Measurements from ENCODE around the gene NFAT5.
A peak's percentile ranks its signal among the peaks of the same experiment; 100 is the strongest.

The NFAT5 gene

DNA sequence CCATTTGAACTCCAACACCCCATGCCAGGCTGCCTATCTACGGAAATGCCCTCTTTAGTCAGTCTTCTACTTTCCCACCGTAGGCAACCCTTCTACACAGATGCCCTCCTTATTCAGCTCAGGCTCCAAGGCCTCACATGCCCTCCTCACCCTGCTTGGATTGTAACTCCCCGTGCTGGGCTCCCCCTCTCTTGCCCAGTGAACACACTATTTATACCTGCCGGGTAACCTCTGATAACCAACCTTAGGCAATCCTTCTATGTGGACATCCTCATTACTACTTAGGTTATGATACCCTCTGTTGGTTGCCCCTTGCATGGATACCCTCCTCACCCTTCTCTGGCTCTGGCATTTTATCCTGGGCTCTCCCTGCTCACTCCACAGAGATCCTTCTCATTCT is 50.3 kb downstream of the NFAT5 start:
- TF ChIP-seq, protein P1, sequence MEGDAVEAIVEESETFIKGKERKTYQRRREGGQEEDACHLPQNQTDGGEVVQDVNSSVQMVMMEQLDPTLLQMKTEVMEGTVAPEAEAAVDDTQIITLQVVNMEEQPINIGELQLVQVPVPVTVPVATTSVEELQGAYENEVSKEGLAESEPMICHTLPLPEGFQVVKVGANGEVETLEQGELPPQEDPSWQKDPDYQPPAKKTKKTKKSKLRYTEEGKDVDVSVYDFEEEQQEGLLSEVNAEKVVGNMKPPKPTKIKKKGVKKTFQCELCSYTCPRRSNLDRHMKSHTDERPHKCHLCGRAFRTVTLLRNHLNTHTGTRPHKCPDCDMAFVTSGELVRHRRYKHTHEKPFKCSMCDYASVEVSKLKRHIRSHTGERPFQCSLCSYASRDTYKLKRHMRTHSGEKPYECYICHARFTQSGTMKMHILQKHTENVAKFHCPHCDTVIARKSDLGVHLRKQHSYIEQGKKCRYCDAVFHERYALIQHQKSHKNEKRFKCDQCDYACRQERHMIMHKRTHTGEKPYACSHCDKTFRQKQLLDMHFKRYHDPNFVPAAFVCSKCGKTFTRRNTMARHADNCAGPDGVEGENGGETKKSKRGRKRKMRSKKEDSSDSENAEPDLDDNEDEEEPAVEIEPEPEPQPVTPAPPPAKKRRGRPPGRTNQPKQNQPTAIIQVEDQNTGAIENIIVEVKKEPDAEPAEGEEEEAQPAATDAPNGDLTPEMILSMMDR (conservative IDR thresholded peaks at IDR 0.05): no peak
- no peak overlapping the region for H3K27ac ChIP-seq

DNA sequence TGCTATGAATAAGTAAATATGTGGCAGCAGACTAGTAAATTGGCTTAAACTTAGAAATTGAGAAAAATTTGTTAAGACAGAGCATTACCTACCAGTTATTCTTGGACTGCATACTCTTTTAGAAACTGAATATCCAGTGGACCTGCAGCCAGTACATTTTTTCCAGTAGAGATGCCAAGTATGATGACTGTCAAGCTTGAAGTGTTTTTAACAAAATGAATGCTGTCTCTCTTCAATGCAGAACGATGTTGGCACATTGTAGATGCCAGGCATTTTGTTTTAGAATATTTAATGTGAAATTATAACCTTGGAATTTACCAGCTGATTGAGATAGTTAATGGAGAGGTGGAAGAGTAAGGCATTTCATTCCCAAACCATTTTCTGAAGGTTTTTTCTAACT is 52.5 kb downstream of the NFAT5 start:
- H3K27ac ChIP-seq: no peak overlapping the region
- TF ChIP-seq, protein P1 (conservative IDR thresholded peaks at IDR 0.05): no peak

DNA sequence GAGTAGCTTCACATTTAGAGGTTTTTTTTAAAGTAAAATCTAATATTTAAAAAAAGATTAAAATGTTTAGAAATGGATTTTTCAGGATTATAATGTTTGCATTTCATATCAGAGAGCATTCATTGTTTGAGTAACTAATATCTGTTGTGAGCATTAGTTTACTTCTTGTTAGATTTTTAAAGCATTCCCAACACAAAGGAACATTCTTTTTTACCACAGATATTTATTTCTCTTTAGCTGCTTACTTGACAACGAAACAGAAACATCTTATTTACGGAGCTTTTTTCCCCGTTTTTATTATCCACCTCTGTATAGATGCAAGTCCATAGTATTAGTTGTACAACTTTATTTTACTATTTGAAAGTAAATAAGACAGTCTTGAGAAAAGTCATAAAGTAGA is 53.0 kb downstream of the NFAT5 start:
- TF ChIP-seq, protein P1 (conservative IDR thresholded peaks at IDR 0.05): no peak
- no peak overlapping the region for H3K27ac ChIP-seq

DNA sequence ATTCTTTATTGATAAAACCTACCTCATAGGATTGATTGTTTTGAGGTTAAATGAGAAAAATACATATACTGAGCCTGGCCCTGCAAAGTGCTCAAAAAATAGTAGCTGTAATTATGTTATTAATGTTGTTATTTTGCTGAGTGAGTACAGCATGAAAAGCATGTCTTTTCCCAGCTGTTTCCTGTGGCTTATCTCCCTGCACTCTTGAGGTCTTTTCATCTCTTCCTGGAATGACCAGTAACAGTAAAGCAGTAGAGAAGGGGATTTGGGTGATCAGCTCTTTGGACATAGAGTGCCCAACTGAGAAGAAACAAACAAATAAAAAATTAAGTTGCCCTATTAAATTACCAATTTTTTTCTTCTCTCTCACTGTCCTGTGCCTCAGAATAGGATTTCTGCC is 53.7 kb downstream of the NFAT5 start:
- H3K27ac ChIP-seq: peak overlapping the region; percentile 9; the same call in 1 of the 2 replicates
- TF ChIP-seq, protein P1 (conservative IDR thresholded peaks at IDR 0.05): no peak

DNA sequence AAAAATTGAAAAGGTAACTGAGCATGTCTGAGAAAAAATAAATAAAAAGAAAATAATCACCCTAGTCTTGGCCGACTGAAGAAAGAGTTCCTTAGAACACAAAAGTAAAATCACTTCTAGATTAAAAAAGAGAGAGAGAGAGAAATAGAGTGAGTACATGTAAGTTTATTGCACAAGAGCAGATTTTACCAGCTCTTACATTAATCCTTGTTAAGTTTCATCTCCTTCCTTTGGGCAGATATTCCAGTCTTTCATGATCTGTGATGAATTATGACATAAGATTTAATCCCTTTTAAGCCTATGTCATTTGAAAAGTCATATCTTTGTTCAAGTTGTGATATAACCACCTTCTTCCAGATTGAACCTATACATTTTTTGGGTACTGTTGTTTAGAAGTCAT is 54.8 kb downstream of the NFAT5 start:
- TF ChIP-seq, protein P1 (conservative IDR thresholded peaks at IDR 0.05): no peak
- H3K27ac ChIP-seq: peak overlapping the region; percentile 11; the same call in 1 of the 2 replicates

DNA sequence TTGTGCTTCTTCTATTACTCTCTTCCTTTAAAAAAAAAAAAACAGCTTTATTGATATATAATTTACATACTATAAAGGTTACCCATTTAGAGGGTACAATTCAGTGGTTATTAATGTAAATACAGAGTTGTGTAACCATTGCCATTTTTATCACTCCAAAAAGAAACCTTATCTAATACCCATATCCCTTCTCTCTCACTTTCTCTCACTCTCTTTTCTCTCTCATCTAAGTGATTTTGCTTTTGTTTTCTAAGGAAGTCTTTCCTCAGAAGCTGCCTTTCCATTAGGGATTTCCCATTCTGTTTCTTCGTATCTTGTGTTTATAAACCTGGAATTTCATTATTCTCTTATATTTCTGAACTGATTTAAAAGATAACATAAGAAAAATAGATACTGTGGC is 55.5 kb downstream of the NFAT5 start:
- TF ChIP-seq, protein P1 (conservative IDR thresholded peaks at IDR 0.05): no peak
- peak overlapping the region; percentile 11; the same call in 1 of the 2 replicates for H3K27ac ChIP-seq

DNA sequence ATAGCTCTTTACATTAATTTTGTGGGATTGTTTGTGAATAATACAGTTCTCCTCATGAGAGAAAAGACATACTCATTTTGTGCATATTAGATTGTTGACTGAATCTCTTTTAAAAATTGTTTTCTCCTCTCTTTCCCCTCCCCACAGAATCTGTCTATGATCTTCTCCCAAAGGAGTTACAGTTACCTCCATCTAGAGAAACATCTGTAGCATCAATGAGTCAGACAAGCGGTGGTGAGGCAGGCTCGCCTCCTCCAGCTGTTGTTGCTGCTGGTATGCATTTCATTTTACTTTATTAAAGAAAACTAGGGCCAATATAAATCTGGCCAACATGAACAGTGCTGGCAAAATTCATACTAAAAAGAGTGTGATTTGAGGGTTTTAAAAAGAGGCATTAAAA is 60.5 kb downstream of the NFAT5 start:
- TF ChIP-seq, protein P1 (conservative IDR thresholded peaks at IDR 0.05): no peak
- H3K27ac ChIP-seq: no peak overlapping the region

DNA sequence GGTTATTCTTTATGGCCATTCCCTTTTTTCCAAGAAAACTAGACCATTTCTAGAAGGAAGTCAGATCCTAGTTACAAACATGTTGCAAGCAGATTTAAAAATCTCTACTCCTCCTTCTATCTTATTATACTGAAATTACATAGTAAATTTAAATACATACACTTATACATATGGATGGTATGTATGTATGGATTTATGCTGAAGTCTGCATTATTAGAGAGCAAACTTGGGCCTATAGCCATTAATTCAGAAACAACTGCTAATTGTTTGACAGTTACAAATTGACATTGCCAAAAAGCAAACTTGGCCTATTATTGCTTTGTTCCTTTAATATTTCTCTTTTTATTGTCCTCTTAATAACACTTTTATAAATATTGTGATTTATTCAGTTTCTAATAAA is 67.1 kb downstream of the NFAT5 start:
- H3K27ac ChIP-seq: no peak overlapping the region
- TF ChIP-seq, protein P1 (conservative IDR thresholded peaks at IDR 0.05): no peak

Measured in VCaP (cell line).